Endothelial cell of umbilical vein (primary cell): ENCODE measurements around the gene DNMT3B. TPM values are rescaled to one million over a fixed set of nuclear protein-coding genes. Genes with fewer than 3 reads are reported as not detected.

ENCODE experiments used
- BruUV-seq: library from RNA; stranded (reverse); fragments of 400-500 nt; replicated peaks from 2 replicates; lab custom pipeline; 2021; lab: Mats Ljungman, UMichigan
- CTCF ChIA-PET: fragments of 300-600, 350-600 bp; sonication (Branson Sonifier 250); formaldehyde crosslinking; loops from one replicate; lab custom pipeline; 2021; ENCODE audit warnings: antibody characterized with exemption, inconsistent platforms; lab: Charles Lee
- POLR2A ChIA-PET: fragments of 300-600, 350-600 bp; sonication (Branson Sonifier 250); formaldehyde crosslinking; loops from one replicate; lab custom pipeline; 2021; ENCODE audit warnings: antibody characterized with exemption, inconsistent platforms; lab: Charles Lee
- DNase-seq: peaks from one replicate; pipeline ENCODE4 v3.0.0-alpha.2; 2011; ENCODE audit warnings: low read depth, low spot score
- FAIRE-seq: peaks from 2 replicates; lab custom pipeline; 2011; peaks lifted over from hg19 to GRCh38; lab: Jason Lieb, UNC
- H2AFZ ChIP-seq: 2 replicates; pipeline ENCODE4 v1.6.0; 2012; ENCODE audit warnings: low read depth, low read length, control low read depth, inconsistent platforms
- H3K27ac ChIP-seq: 2 replicates; pipeline ENCODE4 v1.5.1; 2011; ENCODE audit warnings: low read depth, mild to moderate bottlenecking, control low read depth, low read length, moderate library complexity; ENCODE audit not compliant: insufficient read depth
- H3K27me3 ChIP-seq, 2 experiments: 2 replicates each; pipeline versions ENCODE4 v1.6.0 to v1.6.1; 2011; ENCODE audit warnings: low read length in 2 of 2, mixed read lengths in 1 of 2; ENCODE audit not compliant: control insufficient read depth in 2 of 2, insufficient read depth in 2 of 2
- H3K36me3 ChIP-seq, 2 experiments: 2 replicates in 1 of 2; 3 replicates in 1 of 2; pipeline ENCODE4 v1.5.1; 2011; ENCODE audit warnings: low read length in 2 of 2, mild to moderate bottlenecking in 1 of 2, moderate library complexity in 1 of 2; ENCODE audit not compliant: control insufficient read depth in 2 of 2, insufficient read depth in 2 of 2; ENCODE audit errors: extremely low read depth in 1 of 2
- H3K4me1 ChIP-seq: 3 replicates; pipeline ENCODE4 v1.5.1; 2011; ENCODE audit warnings: mild to moderate bottlenecking, low read length; ENCODE audit not compliant: control insufficient read depth, insufficient read depth; ENCODE audit errors: extremely low read depth
- H3K4me2 ChIP-seq: 2 replicates; pipeline ENCODE4 v1.6.1; 2011; ENCODE audit warnings: low read length, control low read depth, mixed read lengths; ENCODE audit not compliant: insufficient read depth
- H3K4me3 ChIP-seq, 3 experiments: fragments of 200-600 bp in 1 of 3; sonication (generic), shearing (Covaris generic) in 1 of 3; replicated peaks in 1 of 3; 2 replicates each; pipeline ENCODE4 v1.5.1; 2011 to 2016; ENCODE audit warnings: control low read depth in 3 of 3, low read length in 3 of 3, mild to moderate bottlenecking in 2 of 3, inconsistent platforms in 1 of 3, low read depth in 1 of 3, moderate library complexity in 1 of 3; ENCODE audit not compliant: insufficient read depth in 1 of 3
- H3K79me2 ChIP-seq: 2 replicates; pipeline ENCODE4 v1.6.0; 2012; ENCODE audit warnings: low read length, inconsistent platforms; ENCODE audit not compliant: control insufficient read depth, insufficient read depth
- H3K9ac ChIP-seq: replicated peaks from 2 replicates; pipeline ENCODE3; 2011; ENCODE audit warnings: low read length, control low read depth; ENCODE audit not compliant: insufficient read depth; ENCODE audit errors: extremely low read depth
- H3K9me1 ChIP-seq: replicated peaks from 3 replicates; pipeline ENCODE4 v1.6.0; 2011; ENCODE audit warnings: mild to moderate bottlenecking, low read length; ENCODE audit not compliant: control insufficient read depth, insufficient read depth; ENCODE audit errors: extremely low read depth
- H3K9me3 ChIP-seq: replicated peaks from 2 replicates; pipeline ENCODE4 v1.5.1; 2012; ENCODE audit warnings: low read length, inconsistent platforms; ENCODE audit not compliant: control insufficient read depth, insufficient read depth
- H4K20me1 ChIP-seq: replicated peaks from 2 replicates; pipeline ENCODE3; 2011; ENCODE audit warnings: mild to moderate bottlenecking, low read length; ENCODE audit not compliant: control insufficient read depth, insufficient read depth; ENCODE audit errors: extremely low read depth
- EZH2 ChIP-seq: IDR thresholded peaks from 2 replicates; pipeline ENCODE4 v1.6.1; 2012; ENCODE audit warnings: borderline replicate concordance, low read depth, mild to moderate bottlenecking, moderate library complexity, low read length, inconsistent platforms; ENCODE audit not compliant: severe bottlenecking
- FOS ChIP-seq: IDR thresholded peaks from 2 replicates; pipeline ENCODE4 v1.6.1; 2011; ENCODE audit warnings: mild to moderate bottlenecking, low read length, moderate library complexity, borderline replicate concordance; ENCODE audit not compliant: insufficient read depth
- GATA2 ChIP-seq: IDR thresholded peaks from 2 replicates; pipeline ENCODE4 v1.7.0; 2011; ENCODE audit warnings: low read depth, mild to moderate bottlenecking, moderate library complexity, mixed read lengths, low read length; ENCODE audit not compliant: insufficient read length, insufficient read depth
- JUN ChIP-seq: IDR thresholded peaks from 2 replicates; pipeline ENCODE4 v1.6.1; 2011; ENCODE audit warnings: borderline replicate concordance, low read depth; ENCODE audit not compliant: insufficient read length, insufficient read depth
- MYC ChIP-seq: IDR thresholded peaks from one replicate; pipeline ENCODE4 v1.6.1; 2011; ENCODE audit warnings: mild to moderate bottlenecking, low read depth, low read length
- POLR2A ChIP-seq: IDR thresholded peaks from 2 replicates; pipeline ENCODE4 v1.6.1; 2012; ENCODE audit warnings: low read depth, mild to moderate bottlenecking, control low read depth, low read length
- POLR2AphosphoS5 ChIP-seq: IDR thresholded peaks from 2 replicates; pipeline ENCODE4 v1.6.1; 2012; ENCODE audit warnings: low read depth, mild to moderate bottlenecking, control low read depth, low read length, moderate library complexity; ENCODE audit not compliant: insufficient read depth
- dilution Hi-C: fragments of 300-500 bp; cut with MboI; formaldehyde crosslinking; loops from one replicate; pipeline ENCODE4 v1.15.0; 2019; ENCODE audit warnings: low sequenced_read_pairs; ENCODE audit not compliant: extremely low pct_ligation_motif_present
- intact Hi-C: fragments of 100-400 bp; cut with micrococcal nuclease; formaldehyde crosslinking; loops from one replicate; pipeline ENCODE4 v1.10.0; 2022
- polyA plus RNA-seq, 4 experiments: library from polyadenylated mRNA; depleted of rRNA in 3 of 4; stranded (reverse) in 3 of 4; unstranded in 1 of 4; fragments of >200 nt; gene quantifications; 2 replicates each; pipeline versions ENCODE4 v1.2.1 to v1.2.3, GENCODE V29; 2011 to 2012; ENCODE audit warnings: missing spikeins in 1 of 4
- total RNA-seq: library from RNA; stranded (reverse); gene quantifications from 2 replicates; pipeline ENCODE4 v1.2.3, GENCODE V29; 2021
- TF ChIP-seq, protein P1 (sequence below): IDR thresholded peaks from 2 replicates; pipeline ENCODE4 v1.6.1; 2011; ENCODE audit not compliant: insufficient read depth, insufficient read length
- TF ChIP-seq, protein P2 (sequence below), 2 donors: IDR thresholded peaks; 1 replicate in 1 of 2; 2 replicates in 1 of 2; pipeline ENCODE4 v1.5.1; 2011; ENCODE audit warnings: low read length in 2 of 2, mild to moderate bottlenecking in 2 of 2, moderate library complexity in 2 of 2, control low read depth in 1 of 2, inconsistent platforms in 1 of 2, low read depth in 1 of 2; ENCODE audit not compliant: insufficient read depth in 1 of 2; ENCODE audit errors: extremely low read depth in 1 of 2

DNMT3B gene
- total and polyA plus RNA-seq, 2 donors (not counting 3 experiments of a cell fraction or from before 2014, with no cell fraction given): 3.6 to 6.8 TPM

DNA sequence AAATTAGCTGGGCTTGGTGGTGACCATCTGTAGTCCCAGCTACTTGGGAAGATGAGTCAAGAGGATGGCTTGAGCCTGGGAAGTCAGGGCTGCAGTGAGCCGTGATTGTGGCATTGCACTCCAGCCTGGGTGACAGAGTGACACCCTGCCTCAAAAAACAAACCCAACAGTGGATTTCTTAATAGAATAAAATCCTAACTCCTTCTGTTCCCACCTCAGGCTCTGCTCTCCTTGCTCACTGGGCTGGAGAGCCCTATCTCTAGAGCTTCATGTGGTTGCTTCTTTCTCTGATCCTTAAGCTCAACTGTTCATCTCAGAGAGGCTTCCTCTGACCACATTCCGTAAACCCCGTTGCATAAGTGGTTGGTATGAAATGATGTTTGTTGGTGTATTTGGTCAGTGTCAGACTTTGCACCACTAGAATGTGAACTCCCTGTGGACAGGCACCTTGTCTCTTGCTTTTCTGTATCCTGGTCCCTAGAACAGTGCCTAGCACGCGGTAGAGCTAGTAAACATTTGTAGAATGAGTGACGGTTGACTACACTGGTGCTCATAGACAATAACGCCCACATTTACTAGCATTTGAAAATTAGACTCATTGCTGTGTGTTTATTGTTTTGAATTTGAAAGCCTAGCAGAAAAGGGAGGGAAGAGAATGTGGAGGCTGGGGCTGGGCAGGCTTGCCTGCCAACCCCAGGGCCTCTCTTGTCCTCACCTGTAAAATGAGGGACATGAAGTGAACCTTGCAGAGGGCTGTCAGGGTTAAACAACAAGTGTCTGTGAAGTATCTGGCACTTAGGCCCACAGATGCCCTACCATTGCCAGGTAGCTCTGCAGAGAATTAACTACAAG, 61.8 kb downstream of the DNMT3B start:
- no peak overlapping the region for H3K4me2 ChIP-seq
- intact Hi-C loops (no loop called here), dilution Hi-C loops (no loop called here)
- no peak overlapping the region for H3K9ac ChIP-seq
- no peaks in the 10 kb centered on the region for H3K9me1 ChIP-seq
- TF ChIP-seq GATA2: no peak
- TF ChIP-seq, protein P1, sequence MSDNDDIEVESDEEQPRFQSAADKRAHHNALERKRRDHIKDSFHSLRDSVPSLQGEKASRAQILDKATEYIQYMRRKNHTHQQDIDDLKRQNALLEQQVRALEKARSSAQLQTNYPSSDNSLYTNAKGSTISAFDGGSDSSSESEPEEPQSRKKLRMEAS: no peak
- no peak for TF ChIP-seq FOS
- no peak for TF ChIP-seq MYC
- TF ChIP-seq, protein P2, sequence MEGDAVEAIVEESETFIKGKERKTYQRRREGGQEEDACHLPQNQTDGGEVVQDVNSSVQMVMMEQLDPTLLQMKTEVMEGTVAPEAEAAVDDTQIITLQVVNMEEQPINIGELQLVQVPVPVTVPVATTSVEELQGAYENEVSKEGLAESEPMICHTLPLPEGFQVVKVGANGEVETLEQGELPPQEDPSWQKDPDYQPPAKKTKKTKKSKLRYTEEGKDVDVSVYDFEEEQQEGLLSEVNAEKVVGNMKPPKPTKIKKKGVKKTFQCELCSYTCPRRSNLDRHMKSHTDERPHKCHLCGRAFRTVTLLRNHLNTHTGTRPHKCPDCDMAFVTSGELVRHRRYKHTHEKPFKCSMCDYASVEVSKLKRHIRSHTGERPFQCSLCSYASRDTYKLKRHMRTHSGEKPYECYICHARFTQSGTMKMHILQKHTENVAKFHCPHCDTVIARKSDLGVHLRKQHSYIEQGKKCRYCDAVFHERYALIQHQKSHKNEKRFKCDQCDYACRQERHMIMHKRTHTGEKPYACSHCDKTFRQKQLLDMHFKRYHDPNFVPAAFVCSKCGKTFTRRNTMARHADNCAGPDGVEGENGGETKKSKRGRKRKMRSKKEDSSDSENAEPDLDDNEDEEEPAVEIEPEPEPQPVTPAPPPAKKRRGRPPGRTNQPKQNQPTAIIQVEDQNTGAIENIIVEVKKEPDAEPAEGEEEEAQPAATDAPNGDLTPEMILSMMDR (IDR thresholded peaks at IDR 0.05; ENCODE audit: extremely low read depth in 1 of 2, insufficient read depth in 1 of 2, low read depth in 1 of 2, low read length in 2 of 2): no peak
- no peak for TF ChIP-seq JUN
- no peak for TF ChIP-seq POLR2AphosphoS5
- no peak for TF ChIP-seq EZH2
- no peak for TF ChIP-seq POLR2A
- peaks cover 46% of the 10 kb centered on the region for H3K4me1 ChIP-seq
- FAIRE-seq: no peak
- ChIA-PET POLR2A (no interaction called here), CTCF (no interaction called here)
- H3K36me3 ChIP-seq: peaks cover 4 to 10% of the 10 kb centered on the region in 2 experiments
- no peaks in the 10 kb centered on the region for H3K27me3 ChIP-seq
- DNase-seq: no peak
- no peak overlapping the region for H3K27ac ChIP-seq
- no peaks in the 10 kb centered on the region for H3K9me3 ChIP-seq
- peaks cover 8% of the 10 kb centered on the region for H4K20me1 ChIP-seq
- H3K79me2 ChIP-seq: peaks cover 82% of the 10 kb centered on the region
- no TSS peak for BruUV-seq
- no peak overlapping the region for H3K4me3 ChIP-seq
- H2AFZ ChIP-seq: no peak overlapping the region
